ENCODE data around the gene LIN28B.

DNA sequence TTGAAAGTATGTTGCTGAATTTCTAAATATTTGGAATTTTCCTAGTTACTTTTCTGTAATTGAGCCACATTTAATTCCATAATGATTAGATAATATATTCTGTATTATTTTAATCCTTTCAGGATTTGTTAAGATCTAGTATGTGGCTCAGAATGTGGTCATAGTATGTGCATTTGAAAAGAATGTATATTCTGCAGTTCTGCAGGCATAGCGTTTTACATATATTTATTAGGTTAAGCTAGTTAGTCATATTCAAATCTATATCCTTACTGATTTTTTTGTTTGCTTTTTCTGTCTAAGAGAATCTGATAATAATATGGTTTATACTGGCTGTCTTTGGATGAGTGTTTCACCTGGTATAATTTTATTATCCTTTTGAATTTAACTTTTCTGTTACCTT is 33.2 kb downstream of the LIN28B start:
- TF ChIP-seq, protein P1, sequence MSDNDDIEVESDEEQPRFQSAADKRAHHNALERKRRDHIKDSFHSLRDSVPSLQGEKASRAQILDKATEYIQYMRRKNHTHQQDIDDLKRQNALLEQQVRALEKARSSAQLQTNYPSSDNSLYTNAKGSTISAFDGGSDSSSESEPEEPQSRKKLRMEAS (IDR thresholded peaks at IDR 0.05) = no peak
- no peak for TF ChIP-seq KDM1A (IDR thresholded peaks at IDR 0.05; ENCODE audit: low read depth)
- TF ChIP-seq RFX5 (IDR thresholded peaks at IDR 0.05) = no peak
- TF ChIP-seq, protein P2, sequence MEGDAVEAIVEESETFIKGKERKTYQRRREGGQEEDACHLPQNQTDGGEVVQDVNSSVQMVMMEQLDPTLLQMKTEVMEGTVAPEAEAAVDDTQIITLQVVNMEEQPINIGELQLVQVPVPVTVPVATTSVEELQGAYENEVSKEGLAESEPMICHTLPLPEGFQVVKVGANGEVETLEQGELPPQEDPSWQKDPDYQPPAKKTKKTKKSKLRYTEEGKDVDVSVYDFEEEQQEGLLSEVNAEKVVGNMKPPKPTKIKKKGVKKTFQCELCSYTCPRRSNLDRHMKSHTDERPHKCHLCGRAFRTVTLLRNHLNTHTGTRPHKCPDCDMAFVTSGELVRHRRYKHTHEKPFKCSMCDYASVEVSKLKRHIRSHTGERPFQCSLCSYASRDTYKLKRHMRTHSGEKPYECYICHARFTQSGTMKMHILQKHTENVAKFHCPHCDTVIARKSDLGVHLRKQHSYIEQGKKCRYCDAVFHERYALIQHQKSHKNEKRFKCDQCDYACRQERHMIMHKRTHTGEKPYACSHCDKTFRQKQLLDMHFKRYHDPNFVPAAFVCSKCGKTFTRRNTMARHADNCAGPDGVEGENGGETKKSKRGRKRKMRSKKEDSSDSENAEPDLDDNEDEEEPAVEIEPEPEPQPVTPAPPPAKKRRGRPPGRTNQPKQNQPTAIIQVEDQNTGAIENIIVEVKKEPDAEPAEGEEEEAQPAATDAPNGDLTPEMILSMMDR (IDR thresholded peaks at IDR 0.05) = no peak
- TF ChIP-seq EP300 (IDR thresholded peaks at IDR 0.05) = no peak
